Activated T-cell treated with anti-CD3 and anti-CD28 coated beads, Interleukin-2, amount 50 U/mL, for 24 hours (primary cell): ENCODE results near the gene ATP5PD.
A peak's percentile ranks its signal among the peaks of the same experiment; 100 is the strongest.

Experiments
- DNase-seq: peaks from one replicate; pipeline ENCODE4 v3.0.0-alpha.2; 2020
- H3K27ac Mint-ChIP-seq: 2 replicates; pipeline ENCODE4 v1.8.0; 2020; ENCODE audit warnings: mild to moderate bottlenecking, mixed read lengths
- H3K27me3 Mint-ChIP-seq: 2 replicates; pipeline ENCODE4 v1.8.0; 2020; ENCODE audit warnings: mixed read lengths
- H3K36me3 Mint-ChIP-seq: 2 replicates; pipeline ENCODE4 v1.8.0; 2020; ENCODE audit warnings: low read depth, mixed read lengths
- H3K4me1 Mint-ChIP-seq: 2 replicates; pipeline ENCODE4 v1.8.0; 2020; ENCODE audit warnings: low read depth, mixed read lengths
- H3K4me3 Mint-ChIP-seq: 2 replicates; pipeline ENCODE4 v1.8.0; 2020; ENCODE audit warnings: mild to moderate bottlenecking, moderate library complexity, mixed read lengths
- H3K9me3 Mint-ChIP-seq: 2 replicates; pipeline ENCODE4 v1.8.0; 2020; ENCODE audit warnings: mixed read lengths

ATP5PD gene

GRCh38 chr17:75067856-75068255, 21.1 kb upstream of the ATP5PD start:
- Mint-ChIP-seq H3K4me1 (peaks cover 36% of the 10 kb centered on the region), H3K36me3 (peaks cover 30% of the 10 kb centered on the region), H3K27ac (peak overlapping the region; percentile 84), H3K27me3 (no peaks in the 10 kb centered on the region), H3K9me3 (no peaks in the 10 kb centered on the region), H3K4me3 (no peak overlapping the region)
- DNase-seq: peak; percentile 47

- Mint-ChIP-seq H3K27ac (peak overlapping the region; percentile 93), H3K4me3 (peak overlapping the region; percentile 27), H3K4me1 (peaks cover 36% of the 10 kb centered on the region), H3K9me3 (no peaks in the 10 kb centered on the region), H3K36me3 (peaks cover 52% of the 10 kb centered on the region), H3K27me3 (no peaks in the 10 kb centered on the region)
- DNase-seq: peak; percentile 48
Observed at GRCh38 chr17:75065562-75066151, 18.9 kb upstream of the ATP5PD start.

- Mint-ChIP-seq H3K9me3 (no peaks in the 10 kb centered on the region), H3K4me1 (peaks cover 36% of the 10 kb centered on the region), H3K27ac (peak overlapping the region; percentile 93), H3K4me3 (peak overlapping the region; percentile 27), H3K36me3 (peaks cover 57% of the 10 kb centered on the region), H3K27me3 (no peaks in the 10 kb centered on the region)
- DNase-seq: no peak
Observed at GRCh38 chr17:75064867-75065561, 18.2 kb upstream of the ATP5PD start.

- peaks cover 40% of the 10 kb centered on the region for H3K4me1 Mint-ChIP-seq
Observed at GRCh38 chr17:75064460-75064859, 17.7 kb upstream of the ATP5PD start.

GRCh38 chr17:75064040-75064439, 17.3 kb upstream of the ATP5PD start:
- peaks cover 42% of the 10 kb centered on the region for H3K4me1 Mint-ChIP-seq
- H3K36me3 Mint-ChIP-seq: peaks cover 67% of the 10 kb centered on the region

More at GRCh38 chr17:75064460-75064859, 17.7 kb upstream of the ATP5PD start:
- H3K9me3 Mint-ChIP-seq: no peaks in the 10 kb centered on the region
- no peaks in the 10 kb centered on the region for H3K27me3 Mint-ChIP-seq
- H3K27ac Mint-ChIP-seq: peak overlapping the region; percentile 93
- H3K36me3 Mint-ChIP-seq: peaks cover 62% of the 10 kb centered on the region
- DNase-seq: no peak
- no peak overlapping the region for H3K4me3 Mint-ChIP-seq

GRCh38 chr17:75063626-75064025, 16.9 kb upstream of the ATP5PD start:
- H3K9me3 Mint-ChIP-seq: no peaks in the 10 kb centered on the region

More at GRCh38 chr17:75064040-75064439, 17.3 kb upstream of the ATP5PD start:
- H3K4me3 Mint-ChIP-seq: no peak overlapping the region
- DNase-seq: no peak
- no peaks in the 10 kb centered on the region for H3K9me3 Mint-ChIP-seq
- no peaks in the 10 kb centered on the region for H3K27me3 Mint-ChIP-seq
- H3K27ac Mint-ChIP-seq: peak overlapping the region; percentile 33

GRCh38 chr17:75063201-75063600, 16.4 kb upstream of the ATP5PD start:
- Mint-ChIP-seq H3K4me1 (peaks cover 39% of the 10 kb centered on the region), H3K36me3 (peaks cover 67% of the 10 kb centered on the region), H3K4me3 (no peak overlapping the region), H3K9me3 (no peaks in the 10 kb centered on the region), H3K27me3 (no peaks in the 10 kb centered on the region), H3K27ac (no peak overlapping the region)
- DNase-seq: no peak

More at GRCh38 chr17:75063626-75064025, 16.9 kb upstream of the ATP5PD start:
- H3K4me3 Mint-ChIP-seq: no peak overlapping the region
- peaks cover 67% of the 10 kb centered on the region for H3K36me3 Mint-ChIP-seq
- H3K27me3 Mint-ChIP-seq: no peaks in the 10 kb centered on the region
- peaks cover 39% of the 10 kb centered on the region for H3K4me1 Mint-ChIP-seq
- H3K27ac Mint-ChIP-seq: peak overlapping the region; percentile 33
- no peak for DNase-seq

GRCh38 chr17:75061618-75062017, 14.8 kb upstream of the ATP5PD start:
- H3K4me3 Mint-ChIP-seq: no peak overlapping the region
- H3K36me3 Mint-ChIP-seq: peaks cover 75% of the 10 kb centered on the region
- H3K4me1 Mint-ChIP-seq: peaks cover 29% of the 10 kb centered on the region
- no peak for DNase-seq
- H3K27me3 Mint-ChIP-seq: no peaks in the 10 kb centered on the region
- no peaks in the 10 kb centered on the region for H3K9me3 Mint-ChIP-seq
- H3K27ac Mint-ChIP-seq: no peak overlapping the region

GRCh38 chr17:75061055-75061438, 14.3 kb upstream of the ATP5PD start:
- Mint-ChIP-seq H3K4me3 (no peak overlapping the region), H3K36me3 (peaks cover 81% of the 10 kb centered on the region), H3K27me3 (no peaks in the 10 kb centered on the region), H3K27ac (no peak overlapping the region), H3K4me1 (peaks cover 28% of the 10 kb centered on the region), H3K9me3 (no peaks in the 10 kb centered on the region)
- no peak for DNase-seq

GRCh38 chr17:75060434-75061054, 13.8 kb upstream of the ATP5PD start:
- H3K9me3 Mint-ChIP-seq: no peaks in the 10 kb centered on the region
- no peaks in the 10 kb centered on the region for H3K27me3 Mint-ChIP-seq
- no peak for DNase-seq
- H3K36me3 Mint-ChIP-seq: peaks cover 81% of the 10 kb centered on the region
- H3K27ac Mint-ChIP-seq: no peak overlapping the region
- H3K4me3 Mint-ChIP-seq: no peak overlapping the region
- H3K4me1 Mint-ChIP-seq: peaks cover 26% of the 10 kb centered on the region

- no peak for DNase-seq
- Mint-ChIP-seq H3K36me3 (peaks cover 77% of the 10 kb centered on the region), H3K9me3 (no peaks in the 10 kb centered on the region), H3K27me3 (no peaks in the 10 kb centered on the region), H3K4me3 (no peak overlapping the region), H3K4me1 (peaks cover 17% of the 10 kb centered on the region), H3K27ac (peak overlapping the region; percentile 20)
Observed at GRCh38 chr17:75059369-75060345, 12.9 kb upstream of the ATP5PD start.

GRCh38 chr17:75051941-75052340, 5.2 kb upstream of the ATP5PD start:
- Mint-ChIP-seq H3K27ac (no peak overlapping the region), H3K9me3 (no peaks in the 10 kb centered on the region), H3K27me3 (no peaks in the 10 kb centered on the region), H3K4me3 (no peak overlapping the region), H3K36me3 (peaks cover 68% of the 10 kb centered on the region), H3K4me1 (peaks cover 32% of the 10 kb centered on the region)
- DNase-seq: no peak

- Mint-ChIP-seq H3K4me1 (peaks cover 39% of the 10 kb centered on the region), H3K36me3 (peaks cover 63% of the 10 kb centered on the region), H3K4me3 (peak overlapping the region; percentile 8), H3K9me3 (no peaks in the 10 kb centered on the region), H3K27me3 (no peaks in the 10 kb centered on the region), H3K27ac (peak overlapping the region; percentile 58)
- DNase-seq: no peak
Observed at GRCh38 chr17:75049706-75050105, 2.9 kb upstream of the ATP5PD start.

GRCh38 chr17:75049057-75049456, 2.3 kb upstream of the ATP5PD start:
- H3K9me3 Mint-ChIP-seq: no peaks in the 10 kb centered on the region
- H3K36me3 Mint-ChIP-seq: peaks cover 59% of the 10 kb centered on the region
- peaks cover 42% of the 10 kb centered on the region for H3K4me1 Mint-ChIP-seq
- no peaks in the 10 kb centered on the region for H3K27me3 Mint-ChIP-seq
- peak overlapping the region; percentile 87 for H3K4me3 Mint-ChIP-seq
- DNase-seq: no peak
- peak overlapping the region; percentile 58 for H3K27ac Mint-ChIP-seq
